Effector CD8-positive, alpha-beta T cell (primary cell): ENCODE measurements around the gene LHFPL4.
"Not testable (repeated sequence)": the region's sequence is repeated elsewhere in the genome, so short reads cannot be mapped to it uniquely, and the experiment has no call there.

Source experiments
- DNase-seq: peaks from one replicate; lab custom pipeline; 2025; lab: John Stamatoyannopoulos, UW

The LHFPL4 gene

DNA sequence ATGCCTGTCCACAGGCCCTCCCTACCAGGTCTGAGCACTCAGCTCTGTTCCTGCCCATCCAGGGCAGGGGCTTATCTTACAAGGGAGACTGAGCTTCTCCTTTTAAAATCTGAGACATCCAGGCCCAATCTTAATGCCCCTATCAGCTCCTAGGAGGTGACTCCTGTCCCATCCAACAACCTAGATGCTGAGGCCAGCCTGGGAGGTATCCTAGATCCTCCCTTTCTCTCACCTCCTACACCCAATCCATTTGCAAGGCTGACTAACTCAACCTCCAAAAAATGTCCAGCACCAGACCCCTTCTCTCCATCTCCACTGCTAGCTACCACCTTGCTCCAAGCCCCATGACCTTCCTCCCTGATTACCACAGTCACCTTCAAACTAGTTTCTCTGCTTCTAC lies 17.4 kb downstream of the LHFPL4 start:
- no peak for DNase-seq

DNA sequence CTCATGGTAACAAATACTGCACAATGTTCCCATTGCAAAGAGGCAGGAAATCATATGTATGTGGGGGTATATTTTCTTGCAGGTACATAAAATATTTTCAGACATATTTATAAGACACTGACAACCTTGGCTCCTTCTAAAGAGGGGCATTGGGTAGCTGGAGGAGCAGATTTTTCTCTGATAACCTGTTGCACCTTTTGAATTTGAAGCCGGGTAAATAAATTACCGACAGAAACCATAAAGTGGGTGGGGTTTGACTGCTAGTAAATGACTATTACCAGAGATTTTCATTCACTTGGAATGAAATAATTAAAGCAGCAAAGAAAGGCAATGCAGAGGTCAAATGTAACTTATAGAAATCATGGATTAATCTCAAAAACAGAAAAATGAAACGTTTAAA lies 19.2 kb downstream of the LHFPL4 start:
- DNase-seq = no peak

DNA sequence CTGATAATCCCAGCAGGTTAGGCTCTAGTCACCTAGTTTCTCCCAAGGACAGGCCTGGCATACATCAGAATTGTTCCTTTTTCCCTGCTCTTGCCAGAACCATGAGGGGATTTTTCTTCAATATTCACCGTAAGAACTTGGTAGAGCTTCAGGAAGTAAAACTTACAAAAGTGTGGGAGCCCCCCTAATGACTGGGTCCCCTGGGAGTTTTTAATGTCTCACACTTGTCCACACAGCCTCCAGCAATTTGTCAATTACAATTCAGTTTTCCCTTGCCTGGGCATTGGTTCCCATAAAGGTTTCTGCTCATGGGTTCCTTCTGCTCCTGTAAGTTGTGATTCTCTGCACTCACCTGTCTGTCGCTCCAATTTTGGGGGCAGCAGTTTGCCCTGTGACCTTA lies 28.5 kb downstream of the LHFPL4 start:
- DNase-seq = no peak

- DNase-seq = no peak
Measured at GRCh38 chr3:9514956-9515355, 38.7 kb downstream of the LHFPL4 start.

GRCh38 chr3:9514306-9514705 lies 39.3 kb downstream of the LHFPL4 start:
- no peak for DNase-seq

DNA sequence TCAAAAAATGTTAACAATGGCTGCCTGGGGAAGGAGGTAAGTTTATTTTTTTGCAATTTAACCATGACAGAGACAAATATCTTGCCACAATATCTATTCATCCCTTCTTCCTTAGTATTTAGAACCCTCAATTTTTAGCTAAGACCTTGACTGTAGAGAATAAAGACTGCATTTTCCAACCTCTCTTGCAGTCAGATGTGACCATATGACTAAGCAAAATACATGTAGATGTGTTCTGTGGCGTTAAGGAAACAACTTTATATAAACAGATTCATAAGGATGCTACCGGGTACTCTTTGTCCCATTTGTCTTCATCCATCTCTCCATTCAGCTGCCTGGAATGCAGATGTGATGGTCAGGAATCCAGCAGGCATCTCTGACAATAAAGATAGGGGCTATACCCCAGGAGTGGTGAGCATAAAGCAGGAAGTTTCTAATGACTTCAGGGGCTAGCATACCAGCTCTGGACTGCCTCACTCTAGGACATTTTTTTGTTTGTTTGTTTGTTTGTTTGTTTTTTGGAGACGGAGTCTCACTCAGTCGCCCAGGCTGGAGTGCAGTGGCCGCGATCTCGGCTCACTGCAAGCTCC lies 41.1 kb downstream of the LHFPL4 start:
- no peak for DNase-seq

DNA sequence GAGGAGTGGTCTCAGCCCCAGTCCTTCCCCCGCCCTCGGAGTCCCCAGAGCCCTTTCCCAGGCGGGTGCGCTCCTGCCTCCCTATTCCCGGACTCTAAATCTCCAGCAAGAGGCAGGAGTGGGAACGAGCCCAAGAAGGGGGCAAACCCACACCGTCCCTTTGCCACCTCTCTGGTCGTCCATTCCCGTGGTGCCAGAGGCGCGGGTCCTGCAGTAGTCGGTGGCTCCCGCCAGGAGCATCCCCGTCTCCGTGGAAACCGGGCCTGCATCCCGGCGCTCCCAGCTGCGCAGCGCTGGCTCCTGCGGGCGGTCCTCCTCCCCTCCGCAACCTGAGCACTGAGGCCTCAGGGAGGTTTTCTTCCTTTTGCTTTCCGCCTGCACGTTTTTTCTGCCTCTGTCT lies 44.8 kb downstream of the LHFPL4 start:
- no peak for DNase-seq

DNA sequence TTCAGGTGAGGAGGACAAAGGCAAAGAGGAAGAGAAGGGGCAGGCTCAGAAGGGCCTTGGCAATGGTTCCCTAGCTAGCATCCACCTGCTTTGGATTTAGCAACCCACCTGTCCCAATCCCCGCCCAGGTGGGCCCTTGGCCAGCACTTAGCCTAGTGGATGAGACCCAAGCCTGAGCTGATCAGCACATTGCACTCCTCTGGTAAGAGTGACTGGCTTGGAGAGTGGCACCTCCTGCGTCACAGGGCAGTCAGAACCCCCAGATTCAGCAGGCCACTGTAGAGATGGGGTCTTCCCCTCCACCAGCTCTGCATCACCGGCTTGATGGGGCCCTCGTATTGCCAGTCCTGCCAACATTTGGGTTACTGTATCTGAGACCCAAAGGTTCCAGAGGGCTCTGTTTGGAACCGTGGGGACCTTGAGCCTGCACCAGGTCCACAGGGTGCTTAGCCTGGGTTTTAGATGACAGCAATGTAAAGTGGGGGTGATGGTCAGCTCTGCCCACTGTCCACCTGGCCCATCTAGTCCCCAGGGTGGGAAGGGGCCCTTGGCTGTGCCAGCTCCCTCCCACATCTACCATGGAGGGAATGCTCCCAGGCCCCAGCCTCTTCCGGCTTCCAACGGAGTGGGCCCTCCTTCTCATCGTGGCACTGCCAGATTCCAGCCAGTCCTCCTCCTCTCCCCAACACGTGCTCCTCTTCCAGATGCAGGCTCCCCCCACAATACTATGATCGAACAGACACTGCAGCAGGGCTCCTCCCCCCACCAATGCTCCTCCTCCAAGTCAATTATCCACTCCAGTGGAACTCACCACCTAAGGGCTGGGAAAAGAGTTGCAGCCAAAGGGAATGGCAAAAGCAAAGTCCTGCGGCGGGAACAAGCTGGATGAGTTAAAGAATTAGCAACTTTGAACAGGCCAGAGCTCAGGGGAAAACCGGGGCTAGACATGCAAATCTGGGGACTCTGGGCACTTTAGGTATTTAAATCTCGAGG lies 45.7 kb downstream of the LHFPL4 start:
- DNase-seq = no peak

- DNase-seq = peak; percentile 45
Measured at GRCh38 chr3:9503283-9503682, 50.3 kb downstream of the LHFPL4 start.

GRCh38 chr3:9501226-9501625 lies 52.4 kb downstream of the LHFPL4 start:
- DNase-seq = no peak

- peak; percentile 45 for DNase-seq
Measured at GRCh38 chr3:9500108-9501050, 53.2 kb downstream of the LHFPL4 start.

- DNase-seq = no peak
Measured at GRCh38 chr3:9499455-9500107, 54.0 kb downstream of the LHFPL4 start.

GRCh38 chr3:9498781-9499180 lies 54.8 kb downstream of the LHFPL4 start:
- DNase-seq = no peak

DNA sequence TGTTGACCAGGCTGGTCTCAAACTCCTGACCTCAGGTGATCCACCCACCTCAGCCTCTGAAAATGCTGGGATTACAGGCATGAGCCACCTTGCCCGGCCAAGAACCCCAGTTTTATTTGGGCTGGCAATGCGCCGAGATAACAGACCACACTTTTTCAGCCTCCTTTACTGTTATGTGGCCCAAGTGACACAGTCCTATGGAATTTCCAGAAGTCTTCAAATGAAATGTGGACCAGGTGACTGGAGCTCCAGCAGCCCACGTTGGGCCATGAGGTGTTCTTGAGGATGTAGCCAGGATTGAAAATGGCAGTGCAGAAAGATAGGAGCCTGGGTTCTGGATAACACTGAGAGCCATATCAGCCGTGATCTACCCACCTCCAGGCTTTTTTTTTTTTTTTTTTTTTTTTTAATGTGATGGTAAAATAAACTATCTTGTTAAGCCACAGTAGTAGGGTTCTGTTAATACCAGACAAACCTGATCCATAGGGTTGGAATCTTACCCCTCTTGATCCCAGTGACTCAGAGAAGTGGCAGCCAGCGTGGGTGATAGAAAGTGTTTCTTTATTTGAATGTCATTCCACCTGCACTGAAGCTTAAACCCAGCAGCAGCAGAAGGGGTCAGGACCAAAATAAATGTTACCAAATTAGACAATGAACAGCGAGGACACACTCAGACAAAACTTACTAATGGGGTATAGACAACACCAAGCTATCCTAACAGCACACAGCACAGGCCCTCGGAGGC lies 55.6 kb downstream of the LHFPL4 start:
- DNase-seq = no peak

DNA sequence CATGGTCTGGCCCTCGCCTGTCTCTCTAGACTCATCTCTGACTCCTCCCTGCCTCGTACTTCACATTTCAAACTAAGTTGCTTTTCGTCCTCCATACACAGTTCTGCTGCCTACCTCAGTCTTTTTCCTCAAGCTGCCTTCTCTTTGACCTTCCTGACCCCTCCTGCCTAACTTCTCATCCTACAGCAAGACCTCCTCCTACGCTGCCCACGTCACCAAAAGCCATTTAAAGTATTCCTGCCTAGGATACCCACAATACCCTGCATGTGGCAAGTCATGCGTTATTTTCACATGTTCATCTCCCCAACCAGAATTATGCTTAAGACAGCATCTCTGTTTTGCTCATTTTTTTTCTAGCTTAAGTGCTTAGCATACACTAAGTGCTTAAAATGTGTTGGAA lies 56.7 kb downstream of the LHFPL4 start:
- no peak for DNase-seq

GRCh38 chr3:9494036-9494435 lies 59.6 kb downstream of the LHFPL4 start:
- not testable (repeated sequence) for DNase-seq

GRCh38 chr3:9491506-9491905 lies 62.1 kb downstream of the LHFPL4 start:
- no peak for DNase-seq

GRCh38 chr3:9485248-9485647 lies 68.4 kb downstream of the LHFPL4 start:
- no peak for DNase-seq

GRCh38 chr3:9480265-9480664 lies 73.4 kb downstream of the LHFPL4 start:
- no peak for DNase-seq

DNA sequence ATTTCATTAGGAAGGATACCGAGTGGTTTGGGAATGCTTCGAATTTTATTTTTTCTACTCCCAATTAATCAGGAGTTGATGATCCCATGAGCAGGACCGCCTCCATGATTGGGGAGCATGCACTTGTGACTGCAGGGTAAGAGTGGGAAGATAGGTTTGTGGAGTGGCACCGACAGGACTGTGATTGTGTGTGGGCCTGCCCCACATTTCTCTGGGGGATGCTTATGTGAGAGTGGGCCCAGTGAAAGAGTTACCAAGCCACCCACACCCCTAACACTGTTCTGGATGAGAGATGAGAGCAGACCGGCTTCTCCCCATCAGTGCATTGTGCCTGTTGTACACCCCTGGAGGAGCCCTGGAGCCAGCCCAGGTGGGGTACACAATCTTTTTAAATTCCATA lies 76.7 kb downstream of the LHFPL4 start:
- no peak for DNase-seq

DNA sequence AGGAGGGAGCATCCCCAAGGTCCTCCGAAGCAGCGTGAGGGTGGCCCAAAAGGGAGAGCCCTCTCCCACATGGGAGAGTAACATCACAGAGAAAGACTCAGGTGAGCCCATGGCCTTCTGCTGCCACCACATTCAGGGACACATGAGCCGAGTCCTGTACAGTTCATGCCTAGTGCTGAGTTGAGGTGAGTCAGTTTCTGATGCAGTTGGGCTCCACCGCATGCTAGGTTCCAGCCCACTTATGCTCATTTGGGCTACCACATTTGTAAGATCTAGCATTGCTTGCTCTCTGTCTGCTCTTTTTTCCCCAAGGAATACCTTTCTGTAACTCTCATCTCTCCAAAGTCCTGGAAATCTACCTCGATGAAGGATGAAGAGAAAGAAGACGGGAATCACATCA lies 79.1 kb downstream of the LHFPL4 start:
- no peak for DNase-seq
